ENCODE data around the gene OPCML. TPM values are rescaled to one million over a fixed set of nuclear protein-coding genes. Genes with fewer than 3 reads are reported as not detected.

The OPCML gene
- total and polyA plus RNA-seq, 2 experiments from 2014 or later: 1.2 to 4.4 TPM

DNA sequence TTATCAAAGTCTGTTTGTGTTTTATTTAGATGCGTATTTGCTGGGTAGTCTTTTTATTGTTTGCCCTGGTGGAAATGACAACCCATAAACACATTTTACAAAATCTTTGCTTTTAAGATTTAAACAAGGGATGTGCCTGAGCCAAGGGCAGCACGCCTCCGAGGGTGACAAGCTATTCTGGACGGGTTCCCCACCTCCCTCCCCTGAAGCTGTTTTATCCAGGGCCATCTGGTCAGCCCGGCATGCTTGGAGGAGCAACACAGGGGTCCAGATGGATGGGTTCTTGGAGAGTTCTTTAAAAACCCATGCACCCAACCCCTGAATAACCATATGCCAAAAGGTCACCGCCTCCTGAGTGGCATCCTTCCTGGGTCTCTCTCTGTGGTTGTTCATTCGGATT is 408.9 kb downstream of the OPCML start:
- H3K9me2 ChIP-seq (ENCODE audit: insufficient read depth): no peaks in the 10 kb centered on the region
- H3K4me2 ChIP-seq: peak overlapping the region; percentile 49
- DNase-seq (ENCODE audit: low spot score) (no peak), ATAC-seq (peak; percentile 43)
- no peak overlapping the region for H3K27ac ChIP-seq (ENCODE audit: low read depth)
- no peak overlapping the region for H2AFZ ChIP-seq
- H4K20me1 ChIP-seq (replicated peaks; ENCODE audit: insufficient read depth): no peaks in the 10 kb centered on the region
- H3K27me3 Mint-ChIP-seq (ENCODE audit: insufficient read depth, low read depth, poor library complexity): peaks cover 6% of the 10 kb centered on the region
- no peaks in the 10 kb centered on the region for H3K9me3 Mint-ChIP-seq
- H3K27me3 ChIP-seq (ENCODE audit: insufficient read depth): no peaks in the 10 kb centered on the region
- H3F3A ChIP-seq (replicated peaks; ENCODE audit: low read depth): no peaks in the 10 kb centered on the region
- no peaks in the 10 kb centered on the region for H3K36me3 ChIP-seq (ENCODE audit: insufficient read depth)
- H3K36me3 Mint-ChIP-seq (ENCODE audit: low read depth): no peaks in the 10 kb centered on the region
- H3K4me1 ChIP-seq (ENCODE audit: insufficient read depth): peaks cover 13% of the 10 kb centered on the region
- H3K27ac Mint-ChIP-seq: no peak overlapping the region
- H3K4me3 ChIP-seq: no peak overlapping the region
- no peaks in the 10 kb centered on the region for H3K79me2 ChIP-seq (replicated peaks; ENCODE audit: insufficient read depth)
- TF ChIP-seq, protein P1, sequence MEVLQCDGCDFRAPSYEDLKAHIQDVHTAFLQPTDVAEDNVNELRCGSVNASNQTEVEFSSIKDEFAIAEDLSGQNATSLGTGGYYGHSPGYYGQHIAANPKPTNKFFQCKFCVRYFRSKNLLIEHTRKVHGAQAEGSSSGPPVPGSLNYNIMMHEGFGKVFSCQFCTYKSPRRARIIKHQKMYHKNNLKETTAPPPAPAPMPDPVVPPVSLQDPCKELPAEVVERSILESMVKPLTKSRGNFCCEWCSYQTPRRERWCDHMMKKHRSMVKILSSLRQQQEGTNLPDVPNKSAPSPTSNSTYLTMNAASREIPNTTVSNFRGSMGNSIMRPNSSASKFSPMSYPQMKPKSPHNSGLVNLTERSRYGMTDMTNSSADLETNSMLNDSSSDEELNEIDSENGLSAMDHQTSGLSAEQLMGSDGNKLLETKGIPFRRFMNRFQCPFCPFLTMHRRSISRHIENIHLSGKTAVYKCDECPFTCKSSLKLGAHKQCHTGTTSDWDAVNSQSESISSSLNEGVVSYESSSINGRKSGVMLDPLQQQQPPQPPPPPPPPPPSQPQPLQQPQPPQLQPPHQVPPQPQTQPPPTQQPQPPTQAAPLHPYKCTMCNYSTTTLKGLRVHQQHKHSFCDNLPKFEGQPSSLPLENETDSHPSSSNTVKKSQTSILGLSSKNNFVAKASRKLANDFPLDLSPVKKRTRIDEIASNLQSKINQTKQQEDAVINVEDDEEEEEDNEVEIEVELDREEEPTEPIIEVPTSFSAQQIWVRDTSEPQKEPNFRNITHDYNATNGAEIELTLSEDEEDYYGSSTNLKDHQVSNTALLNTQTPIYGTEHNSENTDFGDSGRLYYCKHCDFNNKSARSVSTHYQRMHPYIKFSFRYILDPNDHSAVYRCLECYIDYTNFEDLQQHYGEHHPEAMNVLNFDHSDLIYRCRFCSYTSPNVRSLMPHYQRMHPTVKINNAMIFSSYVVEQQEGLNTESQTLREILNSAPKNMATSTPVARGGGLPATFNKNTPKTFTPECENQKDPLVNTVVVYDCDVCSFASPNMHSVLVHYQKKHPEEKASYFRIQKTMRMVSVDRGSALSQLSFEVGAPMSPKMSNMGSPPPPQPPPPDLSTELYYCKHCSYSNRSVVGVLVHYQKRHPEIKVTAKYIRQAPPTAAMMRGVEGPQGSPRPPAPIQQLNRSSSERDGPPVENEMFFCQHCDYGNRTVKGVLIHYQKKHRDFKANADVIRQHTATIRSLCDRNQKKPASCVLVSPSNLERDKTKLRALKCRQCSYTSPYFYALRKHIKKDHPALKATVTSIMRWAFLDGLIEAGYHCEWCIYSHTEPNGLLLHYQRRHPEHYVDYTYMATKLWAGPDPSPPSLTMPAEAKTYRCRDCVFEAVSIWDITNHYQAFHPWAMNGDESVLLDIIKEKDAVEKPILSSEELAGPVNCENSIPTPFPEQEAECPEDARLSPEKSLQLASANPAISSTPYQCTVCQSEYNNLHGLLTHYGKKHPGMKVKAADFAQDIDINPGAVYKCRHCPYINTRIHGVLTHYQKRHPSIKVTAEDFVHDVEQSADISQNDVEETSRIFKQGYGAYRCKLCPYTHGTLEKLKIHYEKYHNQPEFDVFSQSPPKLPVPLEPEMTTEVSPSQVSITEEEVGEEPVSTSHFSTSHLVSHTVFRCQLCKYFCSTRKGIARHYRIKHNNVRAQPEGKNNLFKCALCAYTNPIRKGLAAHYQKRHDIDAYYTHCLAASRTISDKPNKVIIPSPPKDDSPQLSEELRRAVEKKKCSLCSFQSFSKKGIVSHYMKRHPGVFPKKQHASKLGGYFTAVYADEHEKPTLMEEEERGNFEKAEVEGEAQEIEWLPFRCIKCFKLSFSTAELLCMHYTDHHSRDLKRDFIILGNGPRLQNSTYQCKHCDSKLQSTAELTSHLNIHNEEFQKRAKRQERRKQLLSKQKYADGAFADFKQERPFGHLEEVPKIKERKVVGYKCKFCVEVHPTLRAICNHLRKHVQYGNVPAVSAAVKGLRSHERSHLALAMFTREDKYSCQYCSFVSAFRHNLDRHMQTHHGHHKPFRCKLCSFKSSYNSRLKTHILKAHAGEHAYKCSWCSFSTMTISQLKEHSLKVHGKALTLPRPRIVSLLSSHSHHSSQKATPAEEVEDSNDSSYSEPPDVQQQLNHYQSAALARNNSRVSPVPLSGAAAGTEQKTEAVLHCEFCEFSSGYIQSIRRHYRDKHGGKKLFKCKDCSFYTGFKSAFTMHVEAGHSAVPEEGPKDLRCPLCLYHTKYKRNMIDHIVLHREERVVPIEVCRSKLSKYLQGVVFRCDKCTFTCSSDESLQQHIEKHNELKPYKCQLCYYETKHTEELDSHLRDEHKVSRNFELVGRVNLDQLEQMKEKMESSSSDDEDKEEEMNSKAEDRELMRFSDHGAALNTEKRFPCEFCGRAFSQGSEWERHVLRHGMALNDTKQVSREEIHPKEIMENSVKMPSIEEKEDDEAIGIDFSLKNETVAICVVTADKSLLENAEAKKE (CRISPR knock-in tag; IDR thresholded peaks at IDR 0.05): no peak
- TF ChIP-seq EZH2 (IDR thresholded peaks at IDR 0.05; ENCODE audit: low read depth, unreplicated experiment) (no peak), EZH2phosphoT487 (IDR thresholded peaks at IDR 0.05; ENCODE audit: unreplicated experiment) (no peak), STAT1 (IDR thresholded peaks at IDR 0.05; ENCODE audit: unreplicated experiment) (no peak)
- peaks cover 18% of the 10 kb centered on the region; the same call in 2 of the 3 replicates for H3K4me1 Mint-ChIP-seq
- no peak overlapping the region for H3K4me3 Mint-ChIP-seq

DNA sequence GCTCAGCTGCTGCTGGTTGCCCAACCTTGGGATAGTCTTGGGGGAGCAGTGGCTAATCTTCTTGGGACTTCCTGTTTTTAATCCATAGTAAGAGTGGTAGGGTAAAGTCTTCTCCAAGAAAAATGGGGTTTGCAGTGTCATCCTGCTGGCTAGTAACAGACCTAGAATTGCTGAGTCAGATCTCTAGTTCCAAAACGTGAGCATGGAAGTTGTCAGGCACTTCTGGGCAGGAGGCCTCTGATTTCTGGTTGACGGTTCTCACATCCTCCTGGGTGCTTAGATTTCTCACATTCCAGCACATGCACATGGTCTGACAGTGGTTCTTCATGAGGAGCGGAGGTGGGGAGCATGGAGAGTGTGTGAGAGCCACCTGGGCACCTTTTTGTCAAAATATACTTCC is 410.0 kb downstream of the OPCML start:
- ATAC-seq (no peak), DNase-seq (ENCODE audit: low spot score) (peak; percentile 35)
- Mint-ChIP-seq H3K4me1 (peaks cover 18% of the 10 kb centered on the region; the same call in 2 of the 3 replicates), H3K9me3 (no peaks in the 10 kb centered on the region), H3K4me3 (no peak overlapping the region), H3K27me3 (ENCODE audit: insufficient read depth, low read depth, poor library complexity) (peaks cover 3% of the 10 kb centered on the region), H3K36me3 (ENCODE audit: low read depth) (no peaks in the 10 kb centered on the region), H3K27ac (peak overlapping the region; percentile 41)
- peak overlapping the region; percentile 49; the same call in 1 of the 2 replicates for H3K4me2 ChIP-seq
- H3K79me2 ChIP-seq (replicated peaks; ENCODE audit: insufficient read depth): no peaks in the 10 kb centered on the region
- H4K20me1 ChIP-seq (replicated peaks; ENCODE audit: insufficient read depth): no peaks in the 10 kb centered on the region
- H3K27me3 ChIP-seq (ENCODE audit: insufficient read depth): no peaks in the 10 kb centered on the region
- TF ChIP-seq STAT1 (IDR thresholded peaks at IDR 0.05; ENCODE audit: unreplicated experiment) (no peak), ZNF114 (CRISPR knock-in tag; IDR thresholded peaks at IDR 0.05) (no peak), ZNF331 (CRISPR knock-in tag; IDR thresholded peaks at IDR 0.05; ENCODE audit: low read depth) (no peak), POLR2AphosphoS5 (IDR thresholded peaks at IDR 0.05; ENCODE audit: low read depth) (no peak), NANOG (IDR thresholded peaks at IDR 0.05; ENCODE audit: borderline replicate concordance) (no peak)
- TF ChIP-seq, protein P2, sequence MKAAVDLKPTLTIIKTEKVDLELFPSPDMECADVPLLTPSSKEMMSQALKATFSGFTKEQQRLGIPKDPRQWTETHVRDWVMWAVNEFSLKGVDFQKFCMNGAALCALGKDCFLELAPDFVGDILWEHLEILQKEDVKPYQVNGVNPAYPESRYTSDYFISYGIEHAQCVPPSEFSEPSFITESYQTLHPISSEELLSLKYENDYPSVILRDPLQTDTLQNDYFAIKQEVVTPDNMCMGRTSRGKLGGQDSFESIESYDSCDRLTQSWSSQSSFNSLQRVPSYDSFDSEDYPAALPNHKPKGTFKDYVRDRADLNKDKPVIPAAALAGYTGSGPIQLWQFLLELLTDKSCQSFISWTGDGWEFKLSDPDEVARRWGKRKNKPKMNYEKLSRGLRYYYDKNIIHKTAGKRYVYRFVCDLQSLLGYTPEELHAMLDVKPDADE (IDR thresholded peaks at IDR 0.05): no peak
- no peaks in the 10 kb centered on the region for H3K9me2 ChIP-seq (ENCODE audit: insufficient read depth)
- H3K4me1 ChIP-seq (ENCODE audit: insufficient read depth): peaks cover 13% of the 10 kb centered on the region
- no peak overlapping the region for H2AFZ ChIP-seq
- no peak overlapping the region for H3K27ac ChIP-seq (ENCODE audit: low read depth)
- H3K36me3 ChIP-seq (ENCODE audit: insufficient read depth): no peaks in the 10 kb centered on the region
- no peaks in the 10 kb centered on the region for H3F3A ChIP-seq (replicated peaks; ENCODE audit: low read depth)
- no peak overlapping the region for H3K4me3 ChIP-seq

Measured in GM23338 (cell line).